HG03460 (cell line): ENCODE data around the gene TREML4.

Source experiments
- ATAC-seq: cut with Tn5 transposase; IDR thresholded peaks from one replicate; pipeline ENCODE4 v1.9.1; 2021; ENCODE audit not compliant: unreplicated experiment

The TREML4 gene

DNA sequence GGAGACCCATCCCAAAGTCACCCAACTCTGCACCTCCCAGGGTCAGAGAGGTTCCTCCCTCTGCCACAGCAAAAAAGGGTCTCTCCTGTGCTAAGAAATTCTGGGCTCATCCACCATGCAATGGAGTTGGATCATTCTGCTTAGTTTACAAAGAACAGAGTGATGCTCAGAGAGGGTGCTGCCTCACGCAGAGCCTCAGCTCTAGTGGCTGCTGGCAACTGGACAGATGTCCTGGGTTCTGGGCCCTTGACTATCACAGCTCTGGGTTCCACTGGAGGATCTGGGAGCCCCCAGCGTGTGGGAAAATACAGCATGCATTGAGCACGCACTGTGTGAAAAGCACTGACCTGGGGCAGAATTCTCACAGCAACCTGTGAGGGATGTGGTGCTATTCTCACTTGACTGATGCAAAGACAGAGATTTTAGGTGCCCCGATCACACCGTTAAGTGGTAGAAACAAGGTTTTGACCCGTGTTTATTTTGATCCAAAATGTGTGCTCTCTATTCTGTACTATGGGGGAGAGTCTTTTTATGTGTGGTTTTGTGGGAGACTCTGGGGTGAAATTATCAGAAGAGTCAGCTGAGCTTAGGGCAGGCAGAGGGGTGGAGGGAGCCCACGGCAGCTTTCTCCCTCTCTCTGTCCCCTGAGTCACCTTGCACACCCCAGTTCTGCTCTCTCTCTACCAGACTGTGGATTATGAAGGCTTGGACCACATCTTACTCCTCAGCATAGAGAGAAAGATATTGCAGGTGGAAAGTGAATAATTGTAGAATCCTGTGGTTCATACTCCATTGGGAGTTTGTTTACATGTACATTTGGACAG, 19.9 kb downstream of the TREML4 start:
- ATAC-seq: no peak

DNA sequence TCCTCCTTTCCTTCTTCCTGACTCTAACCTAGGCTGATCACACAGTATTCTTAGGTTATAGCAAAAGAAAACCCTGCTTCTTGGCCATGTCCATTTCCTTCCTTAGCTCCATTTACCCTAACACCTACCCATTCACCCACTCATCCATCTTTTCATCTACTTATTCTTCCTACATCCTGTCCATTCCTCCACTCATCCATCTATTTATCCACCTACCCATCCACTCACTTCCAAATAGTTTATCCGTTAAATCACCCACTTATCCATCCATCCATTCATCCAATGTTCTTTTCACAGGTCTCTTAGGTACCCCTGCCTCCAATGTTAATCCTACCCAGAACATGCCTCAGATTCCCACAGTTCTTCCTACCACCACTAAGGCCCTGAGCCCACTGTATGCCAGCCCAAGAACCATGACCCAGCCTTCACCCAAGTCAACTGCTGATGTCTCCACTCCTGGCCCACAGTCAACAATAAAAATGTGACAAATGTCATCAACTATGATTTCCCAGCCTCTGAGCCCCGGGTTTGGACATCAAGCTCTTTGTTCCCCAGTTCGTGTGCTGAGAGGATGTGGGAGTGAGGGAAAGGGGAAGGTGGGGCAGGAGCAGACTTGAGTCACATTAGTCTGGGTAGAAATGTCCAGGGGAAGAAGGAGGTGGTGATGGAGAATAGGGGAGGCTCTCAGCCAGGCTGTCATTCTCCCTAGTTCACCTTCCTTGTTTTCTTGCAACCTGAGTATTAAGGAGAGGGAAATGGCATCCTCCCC, 24.4 kb downstream of the TREML4 start:
- no peak for ATAC-seq

DNA sequence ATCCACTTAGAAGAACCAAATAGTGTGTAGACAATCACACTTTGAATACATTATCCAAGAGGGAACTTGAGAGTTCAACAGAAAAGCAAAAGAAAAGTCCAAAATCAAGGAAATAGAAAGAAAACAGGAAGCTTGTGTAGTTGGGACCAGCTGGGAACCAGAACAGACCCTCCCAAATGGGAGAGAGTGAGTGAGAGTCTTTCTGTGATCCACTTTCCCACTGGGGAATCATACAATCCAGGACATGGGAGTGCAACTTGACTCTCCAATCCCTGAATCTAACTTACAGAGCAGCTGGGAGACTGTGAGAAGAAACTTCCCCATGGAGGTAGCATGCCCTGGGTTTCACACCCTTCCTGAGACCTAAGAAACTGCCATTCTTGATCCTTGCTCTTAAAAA, 27.0 kb downstream of the TREML4 start:
- no peak for ATAC-seq

- no peak for ATAC-seq
These were observed 27.6 kb downstream of the TREML4 start for GRCh38 chr6:41255638-41256246.

GRCh38 chr6:41256383-41256782, 28.2 kb downstream of the TREML4 start:
- ATAC-seq: no peak

DNA sequence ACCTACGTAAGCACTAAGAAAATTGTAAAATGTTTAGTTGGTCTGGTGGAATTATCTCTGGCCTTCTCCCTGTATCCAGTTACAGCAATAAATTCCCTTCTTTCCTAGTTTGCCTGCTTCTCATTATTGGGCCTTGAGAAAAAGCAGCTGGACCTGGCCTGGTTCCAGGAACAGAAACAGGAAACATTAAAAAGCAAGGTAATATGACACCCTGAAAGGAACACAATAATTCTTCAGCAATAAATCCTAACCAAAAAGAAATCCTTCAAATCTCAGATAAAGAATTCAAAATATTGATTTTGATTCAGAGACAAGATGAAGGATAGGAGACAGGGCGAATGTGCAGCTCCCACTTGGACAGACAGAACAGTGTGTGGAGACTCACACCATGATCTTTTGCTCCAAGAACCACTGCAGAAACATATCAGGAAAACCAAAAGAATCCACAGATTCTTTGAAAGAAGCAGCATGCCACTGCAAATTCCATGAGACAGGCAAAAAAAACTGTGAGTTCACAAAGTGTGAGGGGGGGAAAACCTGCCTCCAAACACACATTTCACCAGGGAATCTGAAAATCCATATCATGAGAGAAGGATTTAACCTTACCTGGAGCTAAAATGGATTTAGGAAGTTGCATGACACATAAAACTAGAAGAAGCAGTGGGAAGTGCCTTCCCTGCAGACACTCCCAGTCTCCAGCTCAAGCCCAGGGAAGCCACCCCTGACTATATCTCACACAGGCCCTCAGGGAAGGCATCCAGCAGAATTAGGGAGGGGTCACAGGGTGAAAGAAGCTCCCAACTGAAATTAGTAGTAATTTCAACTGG, 29.4 kb downstream of the TREML4 start:
- no peak for ATAC-seq

DNA sequence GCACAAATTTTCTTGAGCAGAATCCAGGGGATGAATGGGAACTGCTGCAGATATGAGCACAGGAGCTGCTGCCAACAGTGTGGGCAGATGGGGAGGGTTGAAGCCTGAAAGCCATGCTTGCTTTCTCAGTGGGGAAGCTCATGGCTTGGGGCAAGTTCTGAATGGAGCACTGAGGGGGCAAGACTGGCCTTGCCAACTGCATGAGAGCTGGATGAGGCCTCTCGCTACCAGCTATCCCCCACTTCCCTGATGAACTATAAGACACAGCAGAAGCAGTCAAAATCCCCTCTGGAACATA, 30.0 kb downstream of the TREML4 start:
- ATAC-seq: no peak

- ATAC-seq: no peak
These were observed 34.3 kb downstream of the TREML4 start for GRCh38 chr6:41262401-41262800.

DNA sequence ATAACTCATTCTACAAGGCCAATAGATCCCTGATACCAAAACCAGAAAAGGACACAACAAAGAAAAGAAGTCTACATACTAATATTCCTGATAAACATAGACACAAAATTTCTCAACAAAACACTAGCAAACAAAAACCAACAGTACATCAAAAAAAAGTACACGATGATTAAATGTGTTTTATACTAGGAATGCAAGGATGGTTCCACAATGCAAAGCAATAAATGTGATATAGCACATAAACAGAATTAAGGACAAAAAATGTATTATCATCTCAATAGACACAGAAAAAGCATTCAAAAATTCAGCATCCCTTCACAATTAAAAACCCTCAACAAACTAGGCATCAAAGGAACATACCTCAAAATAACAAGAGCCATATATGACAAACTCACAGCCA, 35.1 kb downstream of the TREML4 start:
- ATAC-seq: no peak

- no peak for ATAC-seq
These were observed 38.4 kb downstream of the TREML4 start for GRCh38 chr6:41266541-41266940.

DNA sequence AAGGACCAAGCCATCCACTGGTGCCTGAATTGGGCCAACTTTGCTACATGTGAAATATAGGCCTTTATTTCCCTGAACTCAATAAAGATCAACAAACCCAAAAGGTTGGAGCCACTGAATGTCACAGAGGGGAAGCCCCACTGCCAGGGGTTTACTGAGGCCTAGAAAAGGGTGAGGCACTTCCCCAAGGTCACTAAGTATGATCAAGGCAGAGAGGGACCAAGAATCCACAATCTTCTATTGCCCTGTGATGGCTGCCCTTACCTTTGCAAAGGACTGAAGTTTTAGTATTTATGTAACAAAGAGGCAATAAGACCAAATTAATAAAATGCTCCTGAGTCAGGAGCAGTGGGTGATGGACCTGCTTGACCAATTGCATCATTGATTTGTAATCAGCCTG, 40.3 kb downstream of the TREML4 start:
- no peak for ATAC-seq

GRCh38 chr6:41269166-41269565, 41.0 kb downstream of the TREML4 start:
- ATAC-seq: no peak

DNA sequence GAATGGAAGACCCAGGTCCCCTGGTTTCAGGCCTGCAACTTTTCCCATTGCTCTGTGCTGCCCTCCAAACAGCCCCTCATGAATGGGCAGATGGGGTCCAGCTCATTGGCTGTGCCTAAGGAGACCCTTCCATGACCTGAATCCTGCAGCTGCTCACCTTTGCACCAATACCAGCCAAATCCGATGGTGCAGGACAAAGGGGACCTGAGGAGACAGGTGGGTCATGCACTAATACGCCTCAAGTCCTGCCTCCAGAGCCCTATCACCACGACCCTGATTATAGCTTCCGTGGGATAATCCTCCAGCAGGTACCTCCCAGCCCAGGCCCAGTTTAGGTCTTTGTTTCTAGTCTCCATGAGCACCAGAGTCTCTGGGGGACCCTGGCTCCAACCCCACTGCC, 41.6 kb downstream of the TREML4 start:
- no peak for ATAC-seq

GRCh38 chr6:41271901-41272395, 43.8 kb downstream of the TREML4 start:
- ATAC-seq: no peak

GRCh38 chr6:41272591-41273240, 44.6 kb downstream of the TREML4 start:
- ATAC-seq: no peak

GRCh38 chr6:41273714-41274113, 45.6 kb downstream of the TREML4 start:
- ATAC-seq: no peak

DNA sequence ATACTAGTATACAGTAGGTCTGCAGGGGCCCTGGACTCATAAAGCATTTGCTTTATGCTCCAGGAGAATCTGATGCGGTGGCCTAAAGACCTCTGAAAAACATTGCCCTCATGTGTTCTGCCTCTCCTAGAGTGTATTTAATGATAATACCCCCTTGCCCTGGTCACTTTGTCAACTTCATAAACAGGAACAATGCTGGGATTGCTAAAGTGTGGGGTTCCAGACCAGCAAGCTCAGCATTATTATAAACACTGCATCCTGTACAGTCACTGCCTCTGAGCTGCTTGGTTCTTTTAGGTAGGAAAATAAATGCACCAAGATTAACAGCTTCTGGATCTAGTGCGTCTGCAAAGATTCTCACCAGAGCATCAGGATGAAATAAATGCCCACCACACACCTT, 46.1 kb downstream of the TREML4 start:
- ATAC-seq: no peak

DNA sequence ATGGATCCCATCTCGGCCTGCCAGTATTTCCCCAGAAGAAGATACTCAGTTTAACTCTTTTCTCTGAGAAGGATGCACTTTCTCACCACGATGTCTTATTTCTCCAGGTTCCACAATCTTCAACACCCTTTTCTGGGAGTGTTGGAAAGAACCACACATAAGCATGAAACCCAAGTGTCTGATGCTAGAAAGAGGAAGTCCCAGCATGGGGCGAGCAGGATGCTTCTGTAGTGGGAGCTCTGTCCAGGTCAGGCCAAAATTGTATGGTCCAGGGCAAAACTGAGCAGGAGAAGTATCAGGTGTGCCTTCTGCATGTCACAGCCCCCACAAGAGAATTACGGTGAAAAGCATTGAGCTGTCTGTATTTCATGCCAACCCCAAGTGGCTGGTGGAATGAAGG, 47.3 kb downstream of the TREML4 start:
- no peak for ATAC-seq

DNA sequence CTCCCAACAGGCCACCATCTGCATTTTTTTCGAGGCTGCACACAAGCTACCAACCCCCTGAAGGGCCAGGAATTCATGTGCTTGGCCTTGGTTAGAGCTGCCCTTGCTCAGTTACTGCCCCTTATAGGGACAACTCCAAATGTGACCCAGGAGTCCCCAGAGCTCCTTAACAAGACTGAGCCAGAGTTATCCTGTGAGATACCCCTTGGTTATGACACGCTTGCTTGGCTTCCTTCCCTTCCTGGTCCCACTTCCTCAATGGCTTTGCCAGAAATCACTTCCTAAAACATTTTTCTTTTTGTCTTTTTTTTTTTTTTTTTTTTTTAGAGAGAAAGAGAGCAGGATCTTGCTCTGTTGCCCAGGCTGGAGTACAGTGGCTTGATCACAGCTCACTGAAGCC, 49.5 kb downstream of the TREML4 start:
- ATAC-seq: no peak

GRCh38 chr6:41278699-41279405, 50.7 kb downstream of the TREML4 start:
- no peak for ATAC-seq
